Ascending aorta (tissue), 2 donors: ENCODE measurements around the gene ANKRD11. TPM values are rescaled to one million over a fixed set of nuclear protein-coding genes. Genes with fewer than 3 reads are reported as not detected.
"Not testable (repeated sequence)": the region's sequence is repeated elsewhere in the genome, so short reads cannot be mapped to it uniquely, and the experiment has no call there.

Experiments
- DNase-seq, 2 donors: peaks; one replicate each; pipeline ENCODE4 v3.0.0-alpha.2; 2019; ENCODE audit warnings: low spot score in 2 of 2
- H3K27ac ChIP-seq, 2 donors: fragments of 200-600 bp; sonication (generic); one replicate each; pipeline ENCODE4 v1.5.1; 2016 to 2017; ENCODE audit warnings: mild to moderate bottlenecking in 1 of 2
- H3K27me3 ChIP-seq: fragments of 200-600 bp; sonication (generic); one replicate; pipeline ENCODE4 v1.5.1; 2017
- H3K36me3 ChIP-seq, 2 donors: fragments of 200-600 bp; sonication (generic); one replicate each; pipeline ENCODE4 v1.5.1; 2016
- H3K4me1 ChIP-seq, 2 donors: fragments of 200-600 bp; sonication (generic); one replicate each; pipeline ENCODE4 v1.5.1; 2016 to 2017; ENCODE audit warnings: mild to moderate bottlenecking in 1 of 2
- H3K4me3 ChIP-seq, 2 donors: fragments of 200-600 bp; sonication (generic); one replicate each; pipeline ENCODE4 v1.5.1; 2016 to 2017; ENCODE audit warnings: mild to moderate bottlenecking in 1 of 2
- H3K9me3 ChIP-seq, 2 donors: fragments of 200-600 bp; sonication (generic); one replicate each; pipeline ENCODE4 v1.5.1; 2016
- intact Hi-C: fragments of 100-400 bp; cut with DNase I; formaldehyde crosslinking; loops from one replicate; pipeline ENCODE4 v1.15.1; 2023
- total RNA-seq: library from RNA; depleted of rRNA; stranded (reverse); fragments of >200 nt; gene quantifications from one replicate; pipeline ENCODE4 v1.1.0, GENCODE V29; 2016
- TF ChIP-seq, protein P1 (sequence below), 3 experiments: fragments of 200-600 bp in 2 of 3; fragments of 450-650 bp in 1 of 3; sonication (generic) in 2 of 3; IDR thresholded peaks; one replicate each; pipeline ENCODE4 v1.5.1; 2016 to 2019; ENCODE audit warnings: antibody characterized with exemption in 3 of 3, mild to moderate bottlenecking in 1 of 3, moderate library complexity in 1 of 3

The ANKRD11 gene
- total RNA-seq, 1 donor from 2014 or later = 124 TPM

GRCh38 chr16:89300311-89300975 is 189.9 kb downstream of the ANKRD11 start:
- Histone ChIP-seq H3K4me1 (peaks cover 17 to 24% of the 10 kb centered on the region in 2 donors), H3K4me3 (peak overlapping the region in 1 of 2 donors; percentile 11), H3K27ac (peak overlapping the region; percentile 83 to 91), H3K9me3 (no peaks in the 10 kb centered on the region), H3K27me3 (no peaks in the 10 kb centered on the region), H3K36me3 (peaks cover 21 to 25% of the 10 kb centered on the region in 2 donors)
- TF ChIP-seq, protein P1, sequence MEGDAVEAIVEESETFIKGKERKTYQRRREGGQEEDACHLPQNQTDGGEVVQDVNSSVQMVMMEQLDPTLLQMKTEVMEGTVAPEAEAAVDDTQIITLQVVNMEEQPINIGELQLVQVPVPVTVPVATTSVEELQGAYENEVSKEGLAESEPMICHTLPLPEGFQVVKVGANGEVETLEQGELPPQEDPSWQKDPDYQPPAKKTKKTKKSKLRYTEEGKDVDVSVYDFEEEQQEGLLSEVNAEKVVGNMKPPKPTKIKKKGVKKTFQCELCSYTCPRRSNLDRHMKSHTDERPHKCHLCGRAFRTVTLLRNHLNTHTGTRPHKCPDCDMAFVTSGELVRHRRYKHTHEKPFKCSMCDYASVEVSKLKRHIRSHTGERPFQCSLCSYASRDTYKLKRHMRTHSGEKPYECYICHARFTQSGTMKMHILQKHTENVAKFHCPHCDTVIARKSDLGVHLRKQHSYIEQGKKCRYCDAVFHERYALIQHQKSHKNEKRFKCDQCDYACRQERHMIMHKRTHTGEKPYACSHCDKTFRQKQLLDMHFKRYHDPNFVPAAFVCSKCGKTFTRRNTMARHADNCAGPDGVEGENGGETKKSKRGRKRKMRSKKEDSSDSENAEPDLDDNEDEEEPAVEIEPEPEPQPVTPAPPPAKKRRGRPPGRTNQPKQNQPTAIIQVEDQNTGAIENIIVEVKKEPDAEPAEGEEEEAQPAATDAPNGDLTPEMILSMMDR (IDR thresholded peaks at IDR 0.05) = no peak
- peak in 1 of 2 donors; percentile 83 for DNase-seq
- intact Hi-C loops = loop anchor here (2.0 kb wide), 1 partner anchor 190 kb away; the partner anchor contains the start of gene ANKRD11

DNA sequence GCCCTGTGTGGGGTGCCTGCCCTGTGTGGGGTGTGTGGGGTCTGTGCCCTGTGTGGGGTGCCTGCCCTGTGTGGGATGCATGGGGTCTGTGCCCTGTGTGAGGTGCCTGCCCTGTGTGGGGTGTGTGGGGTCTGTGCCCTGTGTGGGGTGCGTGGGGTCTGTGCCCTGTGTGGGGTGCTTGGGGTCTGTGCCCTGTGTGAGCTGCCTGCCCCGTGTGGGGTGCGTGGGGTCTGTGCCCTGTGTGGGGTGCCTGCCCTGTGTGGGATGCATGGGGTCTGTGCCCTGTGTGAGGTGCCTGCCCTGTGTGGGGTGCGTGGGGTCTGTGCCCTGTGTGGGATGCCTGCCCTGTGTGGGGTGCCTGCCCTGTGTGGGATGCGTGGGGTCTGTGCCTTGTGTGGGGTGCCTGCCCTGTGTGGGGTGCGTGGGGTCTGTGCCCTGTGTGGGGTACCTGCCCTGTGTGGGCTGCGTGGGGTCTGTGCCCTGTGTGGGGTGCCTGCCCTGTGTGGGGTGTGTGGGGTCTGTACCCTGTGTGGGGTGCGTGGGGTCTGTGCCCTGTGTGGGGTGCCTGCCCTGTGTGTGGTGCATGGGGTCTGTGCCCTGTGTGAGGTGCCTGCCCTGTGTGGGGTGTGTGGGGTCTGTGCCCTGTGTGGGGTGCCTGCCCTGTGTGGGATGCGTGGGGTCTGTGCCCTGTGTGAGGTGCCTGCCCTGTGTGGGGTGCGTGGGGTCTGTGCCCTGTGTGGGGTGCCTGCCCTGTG is 190.8 kb downstream of the ANKRD11 start:
- Histone ChIP-seq H3K27ac (peak overlapping the region; percentile 83 to 91), H3K4me1 (peaks cover 17 to 24% of the 10 kb centered on the region in 2 donors), H3K36me3 (peaks cover 16 to 18% of the 10 kb centered on the region in 2 donors)
- DNase-seq, H3K9me3 ChIP-seq, H3K27me3 ChIP-seq, H3K4me3 ChIP-seq: not testable (repeated sequence)
- intact Hi-C loops = loop anchor here (2.0 kb wide), 1 partner anchor 191 kb away; the partner anchor contains the start of gene ANKRD11

GRCh38 chr16:89298623-89299225 is 191.6 kb downstream of the ANKRD11 start:
- Histone ChIP-seq H3K27me3 (no peaks in the 10 kb centered on the region), H3K27ac (peak overlapping the region; percentile 83 to 91), H3K4me1 (peaks cover 17 to 24% of the 10 kb centered on the region in 2 donors), H3K9me3 (no peaks in the 10 kb centered on the region), H3K36me3 (peaks cover 13 to 14% of the 10 kb centered on the region in 2 donors), H3K4me3 (no peak overlapping the region)
- TF ChIP-seq, protein P1 (IDR thresholded peaks at IDR 0.05) = no peak
- no peak for DNase-seq
- intact Hi-C loops = no loop called here

DNA sequence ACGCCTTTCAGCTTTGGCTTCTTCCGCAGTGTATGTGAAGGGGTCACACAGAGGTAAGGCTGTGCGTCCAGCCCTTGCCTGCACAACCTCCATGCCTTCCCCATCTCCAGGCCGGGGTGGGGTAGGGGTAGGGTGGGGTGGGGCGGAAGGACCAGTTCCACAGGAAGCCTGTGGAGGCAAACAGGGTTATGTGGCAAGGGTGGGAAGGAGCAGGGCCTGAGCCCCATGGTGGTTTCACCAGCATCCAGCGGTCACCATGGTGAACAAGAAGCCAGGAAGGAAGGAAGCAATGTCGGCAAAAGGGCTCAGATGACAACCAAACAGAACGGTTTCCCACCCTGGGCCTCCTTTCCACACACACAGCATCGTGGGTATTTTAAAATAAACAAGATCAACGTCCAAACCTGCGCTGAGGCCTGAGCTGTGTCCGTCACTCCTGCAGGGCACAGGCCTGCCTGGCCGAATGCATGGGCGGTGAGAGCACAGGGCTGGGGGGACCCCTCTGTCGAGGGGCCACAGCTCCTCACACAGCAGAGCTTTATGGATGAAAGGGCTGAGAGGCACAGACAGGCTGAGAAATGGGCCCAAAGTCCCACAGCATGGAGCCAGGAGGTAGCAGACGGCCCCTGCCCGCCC is 192.3 kb downstream of the ANKRD11 start:
- Histone ChIP-seq H3K9me3 (no peaks in the 10 kb centered on the region), H3K27me3 (no peaks in the 10 kb centered on the region), H3K36me3 (peaks cover 6 to 7% of the 10 kb centered on the region in 2 donors), H3K4me3 (no peak overlapping the region), H3K27ac (peak overlapping the region in 1 of 2 donors; percentile 83), H3K4me1 (peaks cover 17 to 24% of the 10 kb centered on the region in 2 donors)
- DNase-seq = no peak
- intact Hi-C loops = no loop called here
- TF ChIP-seq, protein P1 (IDR thresholded peaks at IDR 0.05) = no peak

- Histone ChIP-seq H3K9me3 (no peaks in the 10 kb centered on the region), H3K36me3 (peaks cover 3 to 6% of the 10 kb centered on the region in 2 donors), H3K4me1 (peaks cover 17 to 23% of the 10 kb centered on the region in 2 donors), H3K27ac (no peak overlapping the region), H3K27me3 (no peaks in the 10 kb centered on the region), H3K4me3 (no peak overlapping the region)
- TF ChIP-seq, protein P1 (IDR thresholded peaks at IDR 0.05) = no peak
- intact Hi-C loops = no loop called here
- no peak for DNase-seq
Measured at GRCh38 chr16:89297156-89297874, 193.0 kb downstream of the ANKRD11 start.
